Lower lobe of right lung (tissue), 2 donors: Measurements from ENCODE around the gene SRBD1. TPM values are rescaled to one million over a fixed set of nuclear protein-coding genes. Genes with fewer than 3 reads are reported as not detected.
A peak's percentile ranks its signal among the peaks of the same experiment; 100 is the strongest.

ENCODE experiments used
- ATAC-seq, 2 donors: fragments of 200-7000 bp; cut with Tn5 transposase; one replicate each; pipeline ENCODE4 v1.9.1; 2020 to 2022; ENCODE audit warnings: mild to moderate bottlenecking in 2 of 2, moderate library complexity in 2 of 2
- DNase-seq: peaks from one replicate; pipeline ENCODE4 v3.0.0-alpha.2; 2020
- H3K27ac ChIP-seq: fragments of 200-600 bp; one replicate; pipeline ENCODE4 v1.8.0; 2022
- H3K27me3 ChIP-seq: fragments of 200-600 bp; one replicate; pipeline ENCODE4 v1.8.0; 2022; ENCODE audit warnings: low read depth
- H3K36me3 ChIP-seq: fragments of 200-600 bp; one replicate; pipeline ENCODE4 v1.8.0; 2022; ENCODE audit warnings: mild to moderate bottlenecking
- H3K4me1 ChIP-seq: fragments of 200-600 bp; one replicate; pipeline ENCODE4 v1.8.0; 2022
- H3K4me3 ChIP-seq: fragments of 200-600 bp; one replicate; pipeline ENCODE4 v1.8.0; 2022; ENCODE audit warnings: mild to moderate bottlenecking
- H3K9me3 ChIP-seq: fragments of 200-600 bp; one replicate; pipeline ENCODE4 v1.8.0; 2022
- intact Hi-C: fragments of 100-400 bp; cut with DNase I; formaldehyde crosslinking; loops from one replicate; pipeline ENCODE4 v1.11.0; 2022
- total RNA-seq: library from RNA; stranded (reverse); fragmentation: NEBNext Ultra II Directional; extraction: Animal tissue kit (Norgen Biotek cat#: 25700); gene quantifications from one replicate; pipeline ENCODE4 v1.2.1, GENCODE V29; 2021
- TF ChIP-seq, protein P1 (sequence below): fragments of 200-600 bp; IDR thresholded peaks from one replicate; pipeline ENCODE4 v1.8.0; 2022; ENCODE audit warnings: antibody characterized with exemption, mild to moderate bottlenecking
- donor health status: DM: no; HTN: yes; CAD: no; lungs with severe emphysema.

Gene SRBD1
- total RNA-seq, 1 donor from 2014 or later = 15.4 TPM

DNA sequence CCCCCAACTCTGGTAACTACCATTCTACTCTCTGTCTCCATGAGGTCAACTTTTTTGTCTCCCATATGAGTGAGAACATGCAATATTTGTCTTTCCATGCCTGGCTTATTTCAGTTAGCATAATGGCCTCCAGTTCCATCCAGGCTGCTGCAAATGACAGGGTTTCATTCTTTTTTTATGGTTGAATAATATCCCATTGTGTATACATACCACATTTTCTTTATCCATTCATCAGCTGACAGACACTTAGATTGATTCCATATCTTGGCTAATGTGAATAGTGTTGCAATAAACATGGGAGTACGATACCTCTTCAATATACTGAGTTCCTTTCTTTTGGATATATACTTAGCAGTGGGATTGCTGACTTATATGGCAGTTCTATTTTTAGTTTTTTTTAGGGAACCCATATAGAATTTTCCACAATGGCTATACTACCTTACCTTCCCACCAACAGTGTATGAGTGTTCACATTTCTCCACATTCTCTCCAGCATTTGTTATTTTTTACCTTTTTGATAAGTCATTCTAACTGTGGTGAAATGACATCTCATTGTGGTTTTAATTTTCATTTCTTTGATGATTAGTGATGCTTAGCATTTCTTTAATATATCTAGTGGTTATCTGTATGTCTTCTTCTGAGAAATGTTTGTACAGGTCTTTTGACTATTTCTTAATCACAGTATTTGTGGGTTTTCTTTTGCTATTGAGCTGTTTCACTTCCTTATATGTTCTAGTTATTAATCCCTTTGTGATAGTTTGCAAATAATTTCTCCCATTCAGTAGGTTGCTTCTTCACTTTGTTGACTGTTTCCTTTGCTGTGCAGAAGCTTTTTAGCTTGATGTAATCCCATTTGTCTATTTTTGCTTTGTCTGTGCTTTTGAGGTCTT lies 112.2 kb downstream of the SRBD1 start:
- DNase-seq (no peak), ATAC-seq (no peak)
- TF ChIP-seq, protein P1, sequence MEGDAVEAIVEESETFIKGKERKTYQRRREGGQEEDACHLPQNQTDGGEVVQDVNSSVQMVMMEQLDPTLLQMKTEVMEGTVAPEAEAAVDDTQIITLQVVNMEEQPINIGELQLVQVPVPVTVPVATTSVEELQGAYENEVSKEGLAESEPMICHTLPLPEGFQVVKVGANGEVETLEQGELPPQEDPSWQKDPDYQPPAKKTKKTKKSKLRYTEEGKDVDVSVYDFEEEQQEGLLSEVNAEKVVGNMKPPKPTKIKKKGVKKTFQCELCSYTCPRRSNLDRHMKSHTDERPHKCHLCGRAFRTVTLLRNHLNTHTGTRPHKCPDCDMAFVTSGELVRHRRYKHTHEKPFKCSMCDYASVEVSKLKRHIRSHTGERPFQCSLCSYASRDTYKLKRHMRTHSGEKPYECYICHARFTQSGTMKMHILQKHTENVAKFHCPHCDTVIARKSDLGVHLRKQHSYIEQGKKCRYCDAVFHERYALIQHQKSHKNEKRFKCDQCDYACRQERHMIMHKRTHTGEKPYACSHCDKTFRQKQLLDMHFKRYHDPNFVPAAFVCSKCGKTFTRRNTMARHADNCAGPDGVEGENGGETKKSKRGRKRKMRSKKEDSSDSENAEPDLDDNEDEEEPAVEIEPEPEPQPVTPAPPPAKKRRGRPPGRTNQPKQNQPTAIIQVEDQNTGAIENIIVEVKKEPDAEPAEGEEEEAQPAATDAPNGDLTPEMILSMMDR = no peak
- H3K9me3 ChIP-seq = peaks cover 7% of the 10 kb centered on the region
- no peaks in the 10 kb centered on the region for H3K27me3 ChIP-seq
- no peaks in the 10 kb centered on the region for H3K36me3 ChIP-seq
- intact Hi-C loops = loop anchor here (10.0 kb wide), 1 partner anchor 514 kb away; no protein-coding TSS in a partner anchor
- H3K27ac ChIP-seq = no peak overlapping the region
- no peak overlapping the region for H3K4me3 ChIP-seq
- H3K4me1 ChIP-seq = no peaks in the 10 kb centered on the region

DNA sequence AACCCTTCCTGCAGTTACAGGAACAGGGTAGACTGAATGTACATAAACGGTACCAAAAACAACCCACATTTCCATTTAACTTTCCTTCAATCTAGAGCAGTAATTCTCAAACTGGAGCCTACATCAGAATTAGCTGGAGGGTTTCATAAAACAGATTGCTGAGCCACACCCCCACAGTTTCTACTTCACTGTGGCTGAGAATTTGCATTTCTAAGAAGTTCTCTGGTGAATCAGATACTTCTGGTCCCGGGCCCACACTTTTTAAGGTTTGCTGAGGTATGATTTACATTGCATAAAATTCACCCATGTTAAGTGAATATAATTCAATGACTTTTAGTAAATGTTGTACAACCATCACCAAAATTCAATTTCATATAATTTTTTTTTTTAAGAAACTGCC lies 113.7 kb downstream of the SRBD1 start:
- H3K4me3 ChIP-seq = no peak overlapping the region

DNA sequence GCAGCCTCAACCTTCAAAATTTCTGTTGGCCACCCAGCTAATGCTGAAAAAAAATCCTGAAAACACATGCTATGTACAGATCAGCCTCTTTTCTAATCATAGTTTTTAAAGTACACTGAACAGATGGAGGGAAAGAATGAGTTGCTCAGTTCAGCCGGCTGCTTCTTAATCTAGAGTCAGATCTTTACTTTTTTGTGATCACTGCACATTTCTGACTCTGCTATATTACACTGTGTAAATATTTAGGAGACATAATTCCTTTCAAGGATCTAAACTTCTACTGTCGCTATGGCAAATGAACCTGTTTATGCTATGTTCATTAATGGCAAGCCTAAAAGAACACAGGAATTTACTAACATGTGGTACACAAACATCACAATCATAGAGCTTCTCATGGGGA lies 114.2 kb downstream of the SRBD1 start:
- Histone ChIP-seq H3K9me3 (peaks cover 7% of the 10 kb centered on the region), H3K27me3 (no peaks in the 10 kb centered on the region), H3K36me3 (no peaks in the 10 kb centered on the region), H3K4me1 (no peaks in the 10 kb centered on the region), H3K27ac (no peak overlapping the region), H3K4me3 (no peak overlapping the region)
- DNase-seq (no peak), ATAC-seq (no peak)
- intact Hi-C loops = loop anchor here (10.0 kb wide), 1 partner anchor 512 kb away; no protein-coding TSS in a partner anchor
- TF ChIP-seq, protein P1 = no peak

More for the DNA sequence above, 113.7 kb downstream of the SRBD1 start:
- Histone ChIP-seq H3K4me1 (no peaks in the 10 kb centered on the region), H3K9me3 (peaks cover 7% of the 10 kb centered on the region), H3K27ac (no peak overlapping the region), H3K36me3 (no peaks in the 10 kb centered on the region), H3K27me3 (no peaks in the 10 kb centered on the region)
- TF ChIP-seq, protein P1 = no peak
- DNase-seq = no peak
- intact Hi-C loops = loop anchor here (10.0 kb wide), 1 partner anchor 513 kb away; no protein-coding TSS in a partner anchor
- no peak for ATAC-seq

DNA sequence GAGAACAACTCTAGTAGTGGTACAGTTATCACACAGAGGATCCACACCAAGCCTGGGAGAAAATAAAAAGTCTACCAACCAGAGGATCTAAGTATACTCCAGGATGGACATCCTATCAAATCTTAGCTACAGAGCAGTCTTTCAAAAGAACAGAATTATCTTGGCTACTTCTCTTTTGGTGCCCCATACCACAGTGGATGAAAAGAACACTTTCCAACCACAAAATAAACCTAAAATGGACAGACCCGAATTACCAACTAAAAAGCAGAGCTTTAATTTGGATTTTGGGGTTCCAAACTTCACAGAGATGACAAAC lies 116.1 kb downstream of the SRBD1 start:
- TF ChIP-seq, protein P1 = no peak
- intact Hi-C loops = loop anchor here (10.0 kb wide), 1 partner anchor 510 kb away; no protein-coding TSS in a partner anchor
- Histone ChIP-seq H3K4me3 (no peak overlapping the region), H3K4me1 (no peaks in the 10 kb centered on the region), H3K9me3 (no peaks in the 10 kb centered on the region), H3K36me3 (no peaks in the 10 kb centered on the region), H3K27ac (no peak overlapping the region), H3K27me3 (no peaks in the 10 kb centered on the region)
- ATAC-seq (no peak), DNase-seq (no peak)

DNA sequence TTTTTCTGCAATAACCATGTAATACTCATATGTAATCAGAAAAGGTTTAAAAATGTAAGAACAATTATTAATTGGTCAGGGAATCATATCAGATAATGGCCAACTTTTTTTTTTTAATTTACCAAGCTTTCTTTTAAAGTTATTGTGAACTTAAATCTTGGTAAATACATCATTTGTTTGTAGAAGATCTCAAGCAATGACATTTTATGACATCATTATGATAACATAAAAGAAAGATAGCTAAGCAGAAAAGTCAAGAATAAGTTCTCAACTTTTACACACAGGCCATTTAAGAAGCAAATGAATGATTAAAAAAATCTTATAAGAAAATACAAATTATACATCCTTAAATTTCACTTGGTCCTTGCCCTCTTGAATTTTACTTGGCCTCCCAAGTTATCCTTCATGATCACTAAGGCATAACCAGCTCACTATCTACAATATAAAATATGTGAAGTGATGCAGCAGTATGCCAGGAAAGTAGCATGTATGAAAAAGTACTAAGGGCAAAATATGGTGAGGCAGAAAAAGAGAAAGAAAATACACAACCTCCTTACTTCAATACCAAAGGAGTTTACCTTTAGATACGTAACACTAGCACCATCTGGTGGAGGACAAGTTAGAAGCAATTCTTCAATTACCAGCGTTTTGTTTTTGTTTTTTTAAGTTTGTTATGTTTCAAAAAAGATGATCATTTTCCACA lies 116.6 kb downstream of the SRBD1 start:
- intact Hi-C loops = loop anchor here (10.0 kb wide), 1 partner anchor 510 kb away; no protein-coding TSS in a partner anchor
- Histone ChIP-seq H3K36me3 (no peaks in the 10 kb centered on the region), H3K4me1 (no peaks in the 10 kb centered on the region), H3K9me3 (no peaks in the 10 kb centered on the region), H3K27me3 (no peaks in the 10 kb centered on the region), H3K27ac (no peak overlapping the region), H3K4me3 (no peak overlapping the region)
- DNase-seq = no peak
- peak; percentile 39 to 52 for ATAC-seq
- TF ChIP-seq, protein P1 = peak; percentile 76
